HL-60/S4 (cell line): ENCODE results near the gene SHC2.
"Not testable (repeated sequence)": the region's sequence is repeated elsewhere in the genome, so short reads cannot be mapped to it uniquely, and the experiment has no call there.

Experiments
- in situ Hi-C: fragments of 300-500 bp; cut with MboI; formaldehyde crosslinking; loops from 2 replicates; pipeline ENCODE4 v1.14.3; 2022; ENCODE audit warnings: low sequenced_read_pairs

SHC2 gene

DNA sequence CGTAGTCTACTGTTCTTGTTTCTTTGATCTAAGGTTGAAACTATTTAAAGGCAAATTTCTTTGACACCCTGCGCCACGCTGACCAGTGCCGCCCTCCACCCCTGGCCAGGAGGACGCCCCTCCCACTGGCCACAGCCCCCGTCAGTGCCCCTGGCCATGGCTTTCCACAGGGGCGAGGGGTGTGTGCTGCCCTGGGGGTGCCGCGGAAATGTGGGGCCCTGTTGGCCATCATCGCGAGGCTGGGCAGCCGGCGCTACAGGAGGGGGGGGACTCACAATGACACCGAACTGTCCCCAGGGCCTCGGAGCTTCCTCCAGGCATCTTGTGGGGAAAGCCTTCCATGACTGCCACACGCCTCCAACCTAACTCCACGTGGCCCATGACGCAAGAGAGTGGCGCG lies 10.9 kb downstream of the SHC2 start:
- in situ Hi-C loops = no loop called here

DNA sequence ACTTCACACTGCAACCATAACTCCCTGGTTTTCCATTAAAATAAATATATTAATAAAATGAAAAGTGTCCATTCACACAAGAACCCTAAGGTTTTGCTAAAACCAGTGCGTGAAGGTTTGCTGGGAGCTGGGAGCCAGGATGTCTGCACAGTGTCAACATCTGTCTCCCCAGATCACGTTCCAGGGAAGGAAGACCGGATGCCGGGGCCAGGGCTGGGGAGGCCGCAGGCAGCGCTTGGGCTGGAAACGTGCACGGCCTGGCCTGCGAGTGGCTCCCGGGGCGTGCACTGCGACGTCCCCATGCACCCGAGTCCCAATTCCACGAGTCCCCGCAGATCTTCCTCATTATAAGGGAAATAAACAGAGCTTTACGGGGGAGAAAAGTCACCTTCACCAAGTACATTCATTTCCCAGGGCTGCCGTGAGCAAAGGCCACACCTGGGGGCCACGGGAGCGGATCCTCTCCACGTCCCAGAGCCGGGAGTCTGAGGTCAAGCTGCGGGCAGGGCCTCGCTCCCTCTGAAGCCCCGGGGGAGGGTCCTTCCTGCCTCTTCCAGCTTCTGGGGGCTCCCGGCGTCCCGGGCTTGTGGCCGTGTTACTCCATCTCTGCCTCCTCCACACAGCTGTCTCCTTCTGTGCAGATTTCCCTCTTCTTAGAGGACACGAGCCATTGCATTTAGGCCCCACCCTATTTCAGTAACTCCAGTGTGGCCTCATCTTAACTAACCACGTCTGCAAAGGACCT lies 12.8 kb downstream of the SHC2 start:
- in situ Hi-C loops = no loop called here

DNA sequence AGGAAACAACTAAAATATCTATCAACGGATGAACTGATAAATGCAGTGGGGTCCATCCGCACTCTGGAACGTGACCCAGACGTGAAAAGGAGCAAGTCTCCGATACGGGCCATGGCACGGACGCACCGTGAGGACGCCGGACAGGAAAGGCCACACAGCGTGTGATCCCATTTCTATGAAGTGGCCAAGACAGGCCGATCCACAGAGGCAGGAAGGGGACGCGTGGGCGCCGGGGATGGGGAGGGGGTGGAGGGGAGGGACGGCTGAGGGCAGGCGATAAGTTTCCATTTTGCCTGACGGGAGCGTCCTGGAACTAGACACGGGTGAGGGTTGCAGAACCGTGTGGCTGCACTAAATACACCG lies 13.8 kb downstream of the SHC2 start:
- in situ Hi-C loops = no loop called here

- in situ Hi-C loops = no loop called here
Observed at GRCh38 chr19:444677-445210, 16.1 kb downstream of the SHC2 start.

DNA sequence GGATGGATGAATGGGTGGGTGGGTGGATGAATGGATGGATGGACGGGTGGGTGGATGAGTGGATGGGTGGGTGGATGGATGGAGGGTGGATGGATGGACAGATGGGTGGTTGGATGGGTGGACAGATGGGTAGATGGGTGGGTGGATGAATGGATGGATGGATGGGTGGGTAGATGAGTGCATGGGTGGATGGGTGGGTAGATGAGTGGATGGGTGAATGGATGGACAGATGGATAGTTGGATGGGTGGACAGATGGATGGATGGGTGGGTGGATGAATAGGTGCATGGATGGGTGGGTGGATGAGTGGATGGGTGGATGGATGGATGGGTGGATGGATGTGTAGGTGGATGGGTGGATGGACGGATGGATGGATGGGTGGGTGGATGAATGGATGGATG lies 17.8 kb downstream of the SHC2 start:
- in situ Hi-C loops = no loop called here

- in situ Hi-C loops = no loop called here
Observed at GRCh38 chr19:442085-442484, 18.7 kb downstream of the SHC2 start.

GRCh38 chr19:441213-441836 lies 19.5 kb downstream of the SHC2 start:
- in situ Hi-C loops = no loop called here

- in situ Hi-C loops = no loop called here
Observed at GRCh38 chr19:440391-441212, 20.2 kb downstream of the SHC2 start.

DNA sequence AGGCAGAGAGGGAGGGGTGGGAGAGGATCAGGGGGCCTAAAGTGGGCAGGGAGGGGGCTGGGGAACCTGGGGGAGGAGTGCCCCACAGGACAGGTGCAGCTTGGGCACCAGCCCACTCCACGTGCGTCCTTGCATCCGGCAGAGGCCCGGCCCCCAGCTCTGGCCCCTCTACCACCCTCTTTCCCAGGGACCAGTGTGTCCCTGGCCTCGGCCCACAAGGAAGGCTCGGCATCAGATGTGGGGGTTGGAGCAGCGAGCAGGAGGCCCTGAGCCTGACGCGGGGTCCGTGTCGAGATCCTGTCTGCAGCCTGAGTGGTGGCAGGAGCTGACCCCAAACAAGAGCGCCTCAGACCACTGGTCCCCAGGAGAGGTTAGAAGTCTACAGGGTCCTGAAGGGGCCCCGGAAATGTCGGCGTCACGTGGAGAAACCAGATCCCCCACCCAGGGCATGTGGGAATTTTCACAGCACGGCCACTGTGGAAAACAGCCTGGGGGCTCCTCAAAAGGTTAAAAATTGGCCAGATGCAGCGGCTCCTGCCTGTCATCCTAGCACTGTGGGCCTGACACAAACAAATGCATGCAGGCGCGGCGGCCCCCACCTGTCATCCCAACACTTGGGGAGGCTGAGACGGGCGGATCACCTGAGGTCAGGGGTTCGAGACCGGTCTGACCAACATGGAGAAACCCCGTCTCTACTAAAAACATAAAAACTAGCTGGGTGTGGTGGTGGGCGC lies 21.5 kb downstream of the SHC2 start:
- in situ Hi-C loops = no loop called here

- in situ Hi-C loops = no loop called here
Observed at GRCh38 chr19:438416-438958, 22.3 kb downstream of the SHC2 start.

- in situ Hi-C loops = no loop called here
Observed at GRCh38 chr19:437041-437440, 23.8 kb downstream of the SHC2 start.

GRCh38 chr19:436413-436950 lies 24.4 kb downstream of the SHC2 start:
- in situ Hi-C loops = no loop called here

DNA sequence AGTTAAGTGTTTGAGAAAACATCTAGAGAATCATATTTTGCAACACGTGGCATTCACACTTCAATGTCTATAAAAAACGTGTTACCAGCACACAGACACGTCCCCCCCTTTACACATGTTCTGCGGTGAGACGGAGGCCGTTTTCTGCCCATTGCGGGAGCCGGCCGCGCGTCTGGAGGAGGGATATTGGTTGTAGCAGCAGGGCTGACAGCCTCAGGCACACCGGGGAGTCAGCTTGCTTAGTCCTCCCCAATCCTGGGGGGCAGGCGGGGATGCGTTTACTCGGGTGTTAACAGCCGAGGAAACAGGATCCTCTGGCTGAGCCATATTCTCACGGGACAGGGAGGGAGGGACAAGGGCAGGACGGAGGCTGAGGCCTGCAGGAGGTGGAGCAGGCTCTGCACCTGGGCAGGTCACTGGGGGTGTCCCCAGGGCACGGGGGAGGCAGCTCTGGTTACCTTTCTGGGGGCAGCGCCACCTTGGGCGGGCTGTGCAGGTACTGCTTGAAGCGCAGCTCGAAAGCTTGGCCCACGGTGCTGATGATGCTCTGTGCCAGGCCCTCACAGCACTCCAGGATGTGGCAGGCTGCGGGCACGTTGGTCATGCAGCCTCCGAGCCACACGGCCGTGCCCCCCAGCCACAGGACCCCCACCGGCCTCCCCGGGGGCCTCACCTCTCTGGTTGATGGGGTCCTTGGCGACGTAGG lies 25.0 kb downstream of the SHC2 start:
- in situ Hi-C loops = no loop called here

DNA sequence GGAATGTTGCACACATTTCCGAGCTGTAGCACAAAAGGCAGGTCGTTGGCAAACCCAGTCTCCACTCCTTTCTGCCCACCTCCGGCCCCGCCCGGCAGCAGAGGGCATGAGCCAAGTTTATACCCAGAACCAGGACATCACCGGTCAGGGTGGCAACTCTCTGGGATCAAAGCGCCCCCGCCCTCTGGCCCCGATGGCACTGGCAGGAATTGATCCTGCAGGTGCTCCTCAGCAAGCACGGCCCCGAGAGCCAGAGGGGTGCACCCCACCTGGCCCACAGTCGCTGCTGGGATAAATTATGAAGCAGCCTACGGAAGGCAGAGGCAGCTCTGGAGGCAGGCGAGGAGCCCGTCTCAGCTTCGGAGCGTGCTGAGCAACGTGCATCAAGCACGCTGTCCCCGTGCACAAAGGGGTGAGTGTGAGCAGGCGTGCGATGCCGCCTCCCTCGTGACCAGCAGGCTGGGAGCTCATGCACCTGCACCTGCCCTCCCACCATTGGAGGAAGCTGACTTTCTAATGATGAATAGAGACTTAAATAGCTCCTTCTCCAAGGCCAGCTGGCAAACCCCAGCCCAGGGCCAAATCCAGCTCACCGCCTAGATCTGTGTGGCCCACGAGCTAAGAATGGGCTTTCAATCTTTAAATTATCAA lies 25.7 kb downstream of the SHC2 start:
- in situ Hi-C loops = no loop called here

- in situ Hi-C loops = no loop called here
Observed at GRCh38 chr19:434152-434960, 26.5 kb downstream of the SHC2 start.

DNA sequence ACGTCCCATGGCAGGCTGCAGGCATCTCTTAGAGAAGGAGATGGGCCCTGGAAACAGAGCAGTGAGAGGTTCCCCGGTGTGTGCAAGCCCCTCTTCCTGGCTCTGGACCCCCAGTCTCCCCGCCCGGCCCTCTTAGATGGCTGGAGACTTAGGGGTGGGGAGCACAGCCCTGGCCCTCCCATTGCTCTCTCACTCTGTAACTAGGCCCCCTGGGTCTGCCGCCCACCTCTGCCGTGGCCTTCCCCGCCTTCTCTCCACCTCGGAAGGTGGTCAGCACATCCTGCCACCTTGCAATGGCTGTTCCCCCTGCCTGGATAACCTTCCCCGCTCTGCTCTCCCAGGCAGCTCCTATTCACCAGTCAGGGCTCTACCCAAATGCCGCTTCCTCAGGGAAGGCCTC lies 30.1 kb downstream of the SHC2 start:
- in situ Hi-C loops = no loop called here

DNA sequence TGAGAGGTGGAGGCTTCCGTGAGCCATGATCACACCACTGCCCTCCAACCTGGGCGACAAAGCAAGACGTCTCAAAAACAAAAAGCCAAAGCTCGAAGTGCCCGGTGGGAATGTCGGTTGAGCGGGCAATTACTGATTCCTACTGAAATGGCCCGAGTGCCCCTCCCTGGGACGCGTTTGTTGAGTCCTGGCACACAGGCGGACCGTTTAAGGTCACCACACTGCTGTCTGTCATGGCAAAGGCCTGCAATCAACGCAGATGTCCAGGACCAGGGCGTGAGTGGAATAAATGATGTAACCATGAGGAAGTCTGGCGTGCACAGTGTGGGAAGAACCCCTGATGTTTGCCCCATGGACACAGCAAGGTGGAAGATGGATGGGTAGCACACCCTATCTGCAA lies 32.7 kb downstream of the SHC2 start:
- in situ Hi-C loops = no loop called here

DNA sequence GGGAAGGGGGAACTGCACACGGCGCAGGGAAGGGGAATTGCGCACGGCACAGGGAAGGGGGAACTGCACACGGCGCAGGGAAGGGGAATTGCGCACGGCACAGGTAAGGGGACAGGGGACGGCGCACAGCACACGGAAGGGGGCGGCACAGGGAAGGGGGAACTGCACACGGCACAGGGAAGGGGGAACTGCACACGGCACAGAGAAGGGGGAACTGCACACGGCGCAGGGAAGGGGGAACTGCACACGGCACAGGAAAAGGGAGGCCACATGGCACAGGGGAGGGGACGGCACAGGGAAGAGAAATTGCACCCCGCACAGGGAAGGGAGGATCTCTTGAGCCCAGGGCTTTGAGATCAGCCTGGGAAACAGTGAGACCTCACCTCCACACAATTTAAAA lies 33.2 kb downstream of the SHC2 start:
- in situ Hi-C loops = not testable (repeated sequence)
